Measurements from ENCODE around the gene VAV2.

VAV2 gene

GRCh38 chr9:133991964-133992779 is at the start of gene VAV2:
VAV2 (minus strand) TSS chr9:133992324; CDS start chr9:133992278, 46 bp downstream.
- no peak for DNase-seq (ENCODE audit: low read depth in 1 of 2, low spot score in 1 of 2)

GRCh38 chr9:134041649-134041962 is 49.5 kb upstream of the VAV2 start:
- no peak for DNase-seq (ENCODE audit: low read depth in 1 of 2, low spot score in 1 of 2)

- no peak for DNase-seq (ENCODE audit: low read depth in 1 of 2, low spot score in 1 of 2)
Observed at GRCh38 chr9:134040781-134041648, 48.9 kb upstream of the VAV2 start.

GRCh38 chr9:134040176-134040565 is 48.0 kb upstream of the VAV2 start:
- no peak for DNase-seq (ENCODE audit: low read depth in 1 of 2, low spot score in 1 of 2)

GRCh38 chr9:134039386-134040175 is 47.5 kb upstream of the VAV2 start:
- DNase-seq (ENCODE audit: low read depth in 1 of 2, low spot score in 1 of 2): no peak

GRCh38 chr9:134037641-134038040 is 45.5 kb upstream of the VAV2 start:
- DNase-seq (ENCODE audit: low read depth in 1 of 2, low spot score in 1 of 2): no peak

- DNase-seq (ENCODE audit: low read depth in 1 of 2, low spot score in 1 of 2): no peak
Observed at GRCh38 chr9:134036130-134036529, 44.0 kb upstream of the VAV2 start.

GRCh38 chr9:134035041-134036039 is 43.2 kb upstream of the VAV2 start:
- DNase-seq (ENCODE audit: low read depth in 1 of 2, low spot score in 1 of 2): no peak

- DNase-seq (ENCODE audit: low read depth in 1 of 2, low spot score in 1 of 2): no peak
Observed at GRCh38 chr9:134034215-134035040, 42.3 kb upstream of the VAV2 start.

- DNase-seq (ENCODE audit: low read depth in 1 of 2, low spot score in 1 of 2): no peak
Observed at GRCh38 chr9:134033516-134034214, 41.5 kb upstream of the VAV2 start.

GRCh38 chr9:134032456-134033222 is 40.5 kb upstream of the VAV2 start:
- DNase-seq (ENCODE audit: low read depth in 1 of 2, low spot score in 1 of 2): no peak

- no peak for DNase-seq (ENCODE audit: low read depth in 1 of 2, low spot score in 1 of 2)
Observed at GRCh38 chr9:134031783-134032182, 39.7 kb upstream of the VAV2 start.

- no peak for DNase-seq (ENCODE audit: low read depth in 1 of 2, low spot score in 1 of 2)
Observed at GRCh38 chr9:134030821-134031470, 38.8 kb upstream of the VAV2 start.

GRCh38 chr9:134029248-134030226 is 37.4 kb upstream of the VAV2 start:
- no peak for DNase-seq (ENCODE audit: low read depth in 1 of 2, low spot score in 1 of 2)

- DNase-seq (ENCODE audit: low read depth in 1 of 2, low spot score in 1 of 2): no peak
Observed at GRCh38 chr9:134028575-134029247, 36.6 kb upstream of the VAV2 start.

- DNase-seq (ENCODE audit: low read depth in 1 of 2, low spot score in 1 of 2): no peak
Observed at GRCh38 chr9:134028076-134028475, 36.0 kb upstream of the VAV2 start.

All from stimulated activated CD4-positive, alpha-beta T cell treated with anti-CD3 and anti-CD28 coated beads, Interleukin-15, amount 100 ng/mL, for 1 hour (primary cell).